SK-N-SH (cell line): ENCODE results near the gene NCOA4. TPM values are rescaled to one million over a fixed set of nuclear protein-coding genes. Genes with fewer than 3 reads are reported as not detected.
"Not testable (repeated sequence)": the region's sequence is repeated elsewhere in the genome, so short reads cannot be mapped to it uniquely, and the experiment has no call there.

ENCODE experiments used
- CTCF ChIA-PET: fragments of 300-600, 350-600 bp; formaldehyde crosslinking; extraction: SDS; loops from one replicate; lab custom pipeline; 2021; lab: Yijun Ruan, JAX
- POLR2A ChIA-PET: fragments of 350-600 bp; sonication (Branson Sonifier 250); formaldehyde crosslinking; extraction: SDS; loops from one replicate; lab custom pipeline; 2020; ENCODE audit warnings: antibody characterized with exemption, inconsistent platforms; lab: Yijun Ruan, JAX
- DNase-seq: peaks from one replicate; pipeline ENCODE4 v3.0.0; 2012
- H2AFZ ChIP-seq: fragments of 200-600 bp; sonication (generic); 2 replicates; pipeline ENCODE4 v1.8.1; 2016; ENCODE audit warnings: antibody characterized with exemption, mild to moderate bottlenecking, low read depth
- H3F3A ChIP-seq: fragments of 200-600 bp; sonication (generic); replicated peaks from 2 replicates; pipeline ENCODE3; 2016; ENCODE audit warnings: antibody characterized with exemption, mild to moderate bottlenecking; ENCODE audit not compliant: insufficient read depth
- H3K27ac ChIP-seq, 2 experiments: fragments of 200-500 bp in 1 of 2; fragments of 200-600 bp in 1 of 2; sonication (Bioruptor generic) in 1 of 2; sonication (generic), shearing (Covaris generic) in 1 of 2; 2 replicates each; pipeline versions ENCODE4 v1.5.1 to v1.6.1; 2014 to 2016; ENCODE audit warnings: low read depth in 2 of 2, inconsistent platforms in 1 of 2, low read length in 1 of 2, mild to moderate bottlenecking in 1 of 2, mixed read lengths in 1 of 2
- H3K27me3 ChIP-seq: fragments of 200-600 bp; sonication (generic), shearing (Covaris generic); 2 replicates; pipeline ENCODE4 v1.6.1; 2016; ENCODE audit warnings: mixed run types; ENCODE audit not compliant: insufficient read depth
- H3K36me3 ChIP-seq, 2 experiments: fragments of 200-500 bp in 1 of 2; fragments of 200-600 bp in 1 of 2; sonication (Bioruptor generic) in 1 of 2; sonication (generic) in 1 of 2; replicated peaks in 1 of 2; 2 replicates each; pipeline versions ENCODE3 to v1.5.1; 2014 to 2016; ENCODE audit warnings: low read length in 1 of 2, mild to moderate bottlenecking in 1 of 2; ENCODE audit not compliant: insufficient read depth in 2 of 2, control insufficient read depth in 1 of 2
- H3K4me1 ChIP-seq, 2 experiments: fragments of 200-500 bp in 1 of 2; fragments of 200-600 bp in 1 of 2; sonication (Bioruptor generic) in 1 of 2; sonication (generic), shearing (Covaris generic) in 1 of 2; 2 replicates each; pipeline versions ENCODE4 v1.5.1 to v1.6.1; 2014 to 2016; ENCODE audit warnings: low read depth in 1 of 2, low read length in 1 of 2, mixed run types in 1 of 2; ENCODE audit not compliant: insufficient read depth in 2 of 2, control insufficient read depth in 1 of 2
- H3K4me2 ChIP-seq: fragments of 200-600 bp; sonication (generic), shearing (Covaris generic); 2 replicates; pipeline ENCODE4 v1.6.1; 2017; ENCODE audit warnings: mixed run types
- H3K4me3 ChIP-seq, 2 experiments: fragments of 200-500 bp in 1 of 2; fragments of 200-600 bp in 1 of 2; sonication (Bioruptor generic) in 1 of 2; sonication (generic), shearing (Covaris generic) in 1 of 2; 2 replicates each; pipeline versions ENCODE4 v1.5.1 to v1.8.1; 2014 to 2016; ENCODE audit warnings: low read depth in 2 of 2, inconsistent platforms in 1 of 2, low read length in 1 of 2, mild to moderate bottlenecking in 1 of 2, mixed read lengths in 1 of 2, moderate library complexity in 1 of 2
- H3K79me2 ChIP-seq: fragments of 200-600 bp; sonication (generic); 2 replicates; pipeline ENCODE4 v1.8.1; 2017; ENCODE audit warnings: mild to moderate bottlenecking; ENCODE audit not compliant: insufficient read depth
- H3K9ac ChIP-seq: fragments of 200-600 bp; sonication (generic); 2 replicates; pipeline ENCODE4 v1.6.1; 2017; ENCODE audit warnings: mixed run types
- H3K9me2 ChIP-seq: fragments of 200-600 bp; sonication (generic); 2 replicates; pipeline ENCODE4 v1.6.1; 2017; ENCODE audit warnings: mixed run types
- H3K9me3 ChIP-seq: fragments of 200-600 bp; sonication (generic); 2 replicates; pipeline ENCODE4 v1.6.1; 2017; ENCODE audit warnings: mixed run types, mild to moderate bottlenecking, moderate library complexity
- H4K20me1 ChIP-seq: fragments of 200-600 bp; sonication (generic); 2 replicates; pipeline ENCODE4 v1.6.1; 2017; ENCODE audit warnings: mild to moderate bottlenecking, mixed run types; ENCODE audit not compliant: insufficient read depth
- CHD2 ChIP-seq: fragments of 150-350 bp; IDR thresholded peaks from 2 replicates; pipeline ENCODE4 v1.6.1; 2018; ENCODE audit warnings: low read length; ENCODE audit not compliant: partially characterized antibody
- FOSL2 ChIP-seq: IDR thresholded peaks from 2 replicates; pipeline ENCODE4 v1.4.0; 2012; ENCODE audit warnings: low read depth, mild to moderate bottlenecking, moderate library complexity, borderline replicate concordance
- FOXM1 ChIP-seq: IDR thresholded peaks from 2 replicates; pipeline ENCODE4 v1.4.0; 2012; ENCODE audit warnings: low read depth, mild to moderate bottlenecking
- GABPA ChIP-seq: IDR thresholded peaks from 2 replicates; pipeline ENCODE4 v1.4.0; 2012; ENCODE audit warnings: low read depth, mild to moderate bottlenecking
- GATA2 ChIP-seq: sonication (generic); formaldehyde crosslinking; IDR thresholded peaks from 2 replicates; pipeline ENCODE4 v1.5.0; 2020; ENCODE audit warnings: mild to moderate bottlenecking, missing genetic modification reagents
- JUND ChIP-seq: IDR thresholded peaks from 2 replicates; pipeline ENCODE4 v1.4.0; 2012
- MXI1 ChIP-seq: IDR thresholded peaks from 2 replicates; pipeline ENCODE4 v1.6.1; 2012; ENCODE audit warnings: mild to moderate bottlenecking, low read depth, low read length, improper control_type of control experiment
- NFIC ChIP-seq: IDR thresholded peaks from 2 replicates; pipeline ENCODE4 v1.4.0; 2012; ENCODE audit warnings: borderline replicate concordance
- PBX3 ChIP-seq: IDR thresholded peaks from 2 replicates; pipeline ENCODE4; 2012
- RAD21 ChIP-seq: IDR thresholded peaks from 2 replicates; pipeline ENCODE4 v1.6.1; 2012; ENCODE audit warnings: mild to moderate bottlenecking, low read length
- REST ChIP-seq: IDR thresholded peaks from 2 replicates; pipeline ENCODE4 v1.6.1; 2012; ENCODE audit warnings: mild to moderate bottlenecking, low read depth, low read length, moderate library complexity
- RFX5 ChIP-seq: IDR thresholded peaks from 2 replicates; pipeline ENCODE4 v1.6.1; 2012; ENCODE audit warnings: mild to moderate bottlenecking, improper control_type of control experiment, low read length
- RXRA ChIP-seq: IDR thresholded peaks from 2 replicates; pipeline ENCODE4 v1.4.0; 2012; ENCODE audit warnings: low read depth, mild to moderate bottlenecking, borderline replicate concordance
- SIN3A ChIP-seq: IDR thresholded peaks from 2 replicates; pipeline ENCODE4 v1.6.1; 2012; ENCODE audit warnings: low read depth, mild to moderate bottlenecking, low read length, moderate library complexity, borderline replicate concordance
- SMC3 ChIP-seq: IDR thresholded peaks from 2 replicates; pipeline ENCODE4 v1.6.1; 2012; ENCODE audit warnings: low read depth, low read length, improper control_type of control experiment
- TCF12 ChIP-seq: IDR thresholded peaks from 2 replicates; pipeline ENCODE4 v1.4.0; 2012
- USF1 ChIP-seq: IDR thresholded peaks from 2 replicates; pipeline ENCODE4 v1.4.0; 2012; ENCODE audit warnings: low read depth, borderline replicate concordance
- YY1 ChIP-seq: IDR thresholded peaks from 2 replicates; pipeline ENCODE4 v1.4.0; 2012; ENCODE audit warnings: low read depth, mild to moderate bottlenecking
- ZBTB33 ChIP-seq: IDR thresholded peaks from 2 replicates; pipeline ENCODE4 v1.4.0; 2012; ENCODE audit warnings: low read depth, borderline replicate concordance
- WGBS: methylation state at CpG from one replicate; pipeline ENCODE4 v1.1.6; 2017; ENCODE audit warnings: low lambda C conversion rate; 5-methylcytosine and 5-hydroxymethylcytosine counted together
- polyA plus RNA-seq, 3 experiments: library from polyadenylated mRNA; depleted of rRNA; stranded (reverse); fragments of >200 nt; gene quantifications; 2 replicates each; pipeline ENCODE4 v1.2.3, GENCODE V29; 2012

NCOA4 gene
- polyA plus RNA-seq, 1 of the 3 experiments (the other 2 are of a cell fraction): 30.3 TPM

- TF ChIP-seq ZBTB33 (no peak), USF1 (no peak), MXI1 (no peak), SMC3 (no peak)
Observed at GRCh38 chr10:46062723-46063428, 32.5 kb upstream of the NCOA4 start (continued).

- POLR2A ChIA-PET: no interaction called here
- no peaks in the 10 kb centered on the region for H3K4me1 ChIP-seq
- H3K9ac ChIP-seq: no peak overlapping the region
- H3K9me2 ChIP-seq: no peaks in the 10 kb centered on the region
- no peak overlapping the region for H3K4me3 ChIP-seq
- WGBS: 27% methylated on average over 3 of the region's 3 CpGs
- no peaks in the 10 kb centered on the region for H3F3A ChIP-seq
- H3K79me2 ChIP-seq: no peaks in the 10 kb centered on the region
- H3K9me3 ChIP-seq: no peaks in the 10 kb centered on the region; the same call in 1 of the 2 replicates
- DNase-seq: no peak
- H4K20me1 ChIP-seq: no peaks in the 10 kb centered on the region
- no peaks in the 10 kb centered on the region for H3K36me3 ChIP-seq
- H3K27ac ChIP-seq: no peak overlapping the region
- TF ChIP-seq RFX5: no peak
- no peak for TF ChIP-seq SIN3A
- no peak for TF ChIP-seq REST
- TF ChIP-seq GATA2 (CRISPR knock-in tag): no peak
- TF ChIP-seq PBX3: no peak
- TF ChIP-seq NFIC: no peak
- no peak for TF ChIP-seq TCF12
- TF ChIP-seq GABPA: no peak
- TF ChIP-seq MXI1: no peak
- TF ChIP-seq FOSL2: no peak
- no peak for TF ChIP-seq RXRA
- TF ChIP-seq SMC3: no peak
- no peak for TF ChIP-seq JUND
- no peak for TF ChIP-seq CHD2
- TF ChIP-seq YY1: no peak
- no peak for TF ChIP-seq RAD21
- TF ChIP-seq FOXM1: no peak
- TF ChIP-seq, all 33 proteins: peak for 0
- CTCF ChIA-PET: no interaction called here
- no peaks in the 10 kb centered on the region for H3K27me3 ChIP-seq
- no peak overlapping the region for H3K4me2 ChIP-seq
- H2AFZ ChIP-seq: no peak overlapping the region
Observed at GRCh38 chr10:46060706-46061105, 30.3 kb upstream of the NCOA4 start.

GRCh38 chr10:46057927-46058326 lies 27.5 kb upstream of the NCOA4 start:
- H3K9me3 ChIP-seq, POLR2A ChIA-PET, H3K27ac ChIP-seq, H2AFZ ChIP-seq, DNase-seq, H3K9ac ChIP-seq, H3F3A ChIP-seq, H3K9me2 ChIP-seq, H3K79me2 ChIP-seq, H4K20me1 ChIP-seq, H3K4me1 ChIP-seq, H3K36me3 ChIP-seq, H3K4me2 ChIP-seq, H3K27me3 ChIP-seq, CTCF ChIA-PET, H3K4me3 ChIP-seq: not testable (repeated sequence)
- WGBS: 80% methylated on average over 5 of the region's 5 CpGs
